HCT116 (cell line): ENCODE results near the gene HCN2. TPM values are rescaled to one million over a fixed set of nuclear protein-coding genes. Genes with fewer than 3 reads are reported as not detected.

Experiments used
- ATAC-seq: fragments of 200-7000 bp; cut with Tn5 transposase; 2 replicates; pipeline ENCODE4 v1.9.1; 2020; ENCODE audit warnings: mild to moderate bottlenecking, moderate library complexity
- BruUV-seq: library from RNA; stranded (reverse); fragments of 400-500 nt; replicated peaks from 2 replicates; lab custom pipeline; 2021; lab: Mats Ljungman, UMichigan
- CTCF ChIA-PET: fragments of 300-600 bp; sonication (Branson Sonifier 250); formaldehyde crosslinking; loops from one replicate; lab custom pipeline; 2021; ENCODE audit warnings: antibody characterized with exemption; lab: Charles Lee
- POLR2A ChIA-PET: fragments of 300-600, 350-600 bp; sonication (Branson Sonifier 250); formaldehyde crosslinking; loops from one replicate; lab custom pipeline; 2021; ENCODE audit warnings: antibody characterized with exemption; lab: Charles Lee
- RAD21 ChIA-PET, 2 experiments: fragments of 300-600 bp; sonication (Branson Sonifier 250); formaldehyde crosslinking; loops; one replicate each; lab custom pipeline; 2023; ENCODE audit warnings: low total read pairs in 2 of 2; ENCODE audit not compliant: uncharacterized antibody in 2 of 2, unreplicated experiment in 2 of 2, low non-redundant PET in 1 of 2; lab: Charles Lee
- DNase-seq: peaks from one replicate; pipeline ENCODE4 v3.0.0-alpha.2; 2010; ENCODE audit warnings: low read depth, low spot score
- H2AFZ ChIP-seq: fragments of 200-600 bp; shearing (Covaris generic), sonication (generic); 2 replicates; pipeline ENCODE4 v1.6.1; 2017; ENCODE audit warnings: low read depth, mixed run types, mixed read lengths, antibody characterized with exemption, low read length; ENCODE audit not compliant: poor library complexity, severe bottlenecking
- H3K27ac ChIP-seq: 2 replicates; pipeline ENCODE4 v1.5.1; 2012; ENCODE audit warnings: low read depth, low read length
- H3K27me3 ChIP-seq: fragments of 200-600 bp; sonication (generic); 2 replicates; pipeline ENCODE4 v1.6.1; 2016; ENCODE audit warnings: mixed run types, low read length, mixed read lengths; ENCODE audit not compliant: insufficient read depth
- H3K36me3 ChIP-seq, 2 experiments: fragments of 200-500 bp in 1 of 2; fragments of 200-600 bp in 1 of 2; sonication (Bioruptor generic) in 1 of 2; sonication (generic) in 1 of 2; 2 replicates each; pipeline versions ENCODE4 v1.5.1 to v1.6.1; 2014 to 2016; ENCODE audit warnings: low read length in 2 of 2, inconsistent platforms in 1 of 2, mixed read lengths in 1 of 2, mixed run types in 1 of 2; ENCODE audit not compliant: insufficient read depth in 2 of 2, control insufficient read depth in 1 of 2
- H3K4me1 ChIP-seq, 2 experiments: fragments of 200-600 bp in 1 of 2; sonication (generic) in 1 of 2; 2 replicates each; pipeline versions ENCODE4 v1.5.1 to v1.6.1; 2012 to 2017; ENCODE audit warnings: low read length in 2 of 2, inconsistent platforms in 1 of 2, mild to moderate bottlenecking in 1 of 2, mixed read lengths in 1 of 2, mixed run types in 1 of 2, moderate library complexity in 1 of 2; ENCODE audit not compliant: insufficient read depth in 2 of 2, control insufficient read depth in 1 of 2
- H3K4me2 ChIP-seq: fragments of 200-600 bp; sonication (generic); 2 replicates; pipeline ENCODE4 v1.6.1; 2017; ENCODE audit warnings: mixed run types, low read length, mixed read lengths
- H3K4me3 ChIP-seq, 2 experiments: fragments of 200-600 bp in 1 of 2; sonication (generic) in 1 of 2; replicated peaks in 1 of 2; 2 replicates each; pipeline ENCODE4 v1.5.1; 2011 to 2016; ENCODE audit warnings: low read length in 2 of 2, control low read depth in 1 of 2, low read depth in 1 of 2, mild to moderate bottlenecking in 1 of 2, mixed read lengths in 1 of 2, mixed run types in 1 of 2
- H3K79me2 ChIP-seq: fragments of 200-600 bp; sonication (generic); 2 replicates; pipeline ENCODE4 v1.6.1; 2017; ENCODE audit warnings: mild to moderate bottlenecking, mixed run types, low read length, moderate library complexity, mixed read lengths; ENCODE audit not compliant: insufficient read depth
- H3K9ac ChIP-seq: fragments of 200-600 bp; sonication (generic); 2 replicates; pipeline ENCODE4 v1.6.1; 2016; ENCODE audit warnings: low read length, mixed read lengths
- H3K9me2 ChIP-seq: fragments of 200-600 bp; sonication (generic), shearing (Covaris generic); 2 replicates; pipeline ENCODE4 v1.6.1; 2017; ENCODE audit warnings: mixed run types, mild to moderate bottlenecking, moderate library complexity; ENCODE audit not compliant: insufficient read depth
- H3K9me3 ChIP-seq, 2 experiments: fragments of 200-500 bp in 1 of 2; fragments of 200-600 bp in 1 of 2; sonication (Bioruptor generic) in 1 of 2; sonication (generic) in 1 of 2; 2 replicates each; pipeline ENCODE4 v1.6.1; 2014 to 2017; ENCODE audit warnings: low read length in 2 of 2, mixed read lengths in 2 of 2, inconsistent platforms in 1 of 2, low read depth in 1 of 2, mild to moderate bottlenecking in 1 of 2, mixed run types in 1 of 2, moderate library complexity in 1 of 2; ENCODE audit not compliant: control insufficient read depth in 1 of 2, insufficient read depth in 1 of 2
- H4K20me1 ChIP-seq: fragments of 200-600 bp; sonication (generic), shearing (Covaris generic); 2 replicates; pipeline ENCODE4 v1.6.1; 2017; ENCODE audit warnings: mixed run types, mild to moderate bottlenecking, moderate library complexity; ENCODE audit not compliant: insufficient read depth
- EGR1 ChIP-seq: IDR thresholded peaks from 2 replicates; pipeline ENCODE4 v1.6.1; 2012; ENCODE audit warnings: low read depth
- ELF1 ChIP-seq: IDR thresholded peaks from 2 replicates; pipeline ENCODE4 v1.6.1; 2012; ENCODE audit warnings: low read depth, borderline replicate concordance
- EZH2 ChIP-seq: fragments of 200-600 bp; sonication (generic); IDR thresholded peaks from 2 replicates; pipeline ENCODE4 v1.6.1; 2017; ENCODE audit warnings: antibody characterized with exemption, mixed run types
- EZH2phosphoT487 ChIP-seq: fragments of 200-600 bp; IDR thresholded peaks from 2 replicates; pipeline ENCODE4 v1.6.1; 2018; ENCODE audit warnings: antibody characterized with exemption, borderline replicate concordance
- FOSL1 ChIP-seq: IDR thresholded peaks from 2 replicates; pipeline ENCODE4 v1.6.1; 2012; ENCODE audit warnings: low read depth
- JUND ChIP-seq: IDR thresholded peaks from 2 replicates; pipeline ENCODE4 v1.6.1; 2012
- POLR2AphosphoS5 ChIP-seq: IDR thresholded peaks from 2 replicates; pipeline ENCODE4 v1.6.1; 2011; ENCODE audit warnings: mild to moderate bottlenecking, low read depth, low read length, moderate library complexity
- RAD21 ChIP-seq: IDR thresholded peaks from 2 replicates; pipeline ENCODE4 v1.6.1; 2012; ENCODE audit warnings: low read depth, mild to moderate bottlenecking
- SIN3A ChIP-seq: IDR thresholded peaks from 2 replicates; pipeline ENCODE4 v1.6.1; 2012; ENCODE audit warnings: low read depth
- SP1 ChIP-seq: IDR thresholded peaks from 2 replicates; pipeline ENCODE4 v1.6.1; 2012; ENCODE audit warnings: low read depth
- SRF ChIP-seq: IDR thresholded peaks from 2 replicates; pipeline ENCODE4 v1.6.1; 2012; ENCODE audit warnings: low read depth
- TCF7L2 ChIP-seq: IDR thresholded peaks from 2 replicates; pipeline ENCODE4 v1.7.0; 2011; ENCODE audit warnings: borderline replicate concordance, inconsistent platforms; ENCODE audit not compliant: insufficient read depth, insufficient read length; ENCODE audit errors: extremely low read depth
- YY1 ChIP-seq: IDR thresholded peaks from 2 replicates; pipeline ENCODE4 v1.6.1; 2011; ENCODE audit warnings: low read length, low read depth, moderate library complexity, mild to moderate bottlenecking; ENCODE audit not compliant: insufficient replicate concordance; ENCODE audit errors: extremely low read depth
- intact Hi-C: fragments of 100-400 bp; cut with micrococcal nuclease; formaldehyde crosslinking; loops from 2 replicates; pipeline ENCODE4 v1.10.0; 2022
- total RNA-seq: library from RNA; stranded (reverse); gene quantifications from one replicate; pipeline ENCODE4 v1.2.1, GENCODE V29; 2021; ENCODE audit not compliant: unreplicated experiment
- TF ChIP-seq, protein P1 (sequence below): IDR thresholded peaks from 2 replicates; pipeline ENCODE4 v1.6.1; 2012
- TF ChIP-seq, protein P2 (sequence below): IDR thresholded peaks from 2 replicates; pipeline ENCODE4 v1.6.1; 2012

HCN2 gene
- total RNA-seq, 1 experiment from 2014 or later = 2.4 TPM

DNA sequence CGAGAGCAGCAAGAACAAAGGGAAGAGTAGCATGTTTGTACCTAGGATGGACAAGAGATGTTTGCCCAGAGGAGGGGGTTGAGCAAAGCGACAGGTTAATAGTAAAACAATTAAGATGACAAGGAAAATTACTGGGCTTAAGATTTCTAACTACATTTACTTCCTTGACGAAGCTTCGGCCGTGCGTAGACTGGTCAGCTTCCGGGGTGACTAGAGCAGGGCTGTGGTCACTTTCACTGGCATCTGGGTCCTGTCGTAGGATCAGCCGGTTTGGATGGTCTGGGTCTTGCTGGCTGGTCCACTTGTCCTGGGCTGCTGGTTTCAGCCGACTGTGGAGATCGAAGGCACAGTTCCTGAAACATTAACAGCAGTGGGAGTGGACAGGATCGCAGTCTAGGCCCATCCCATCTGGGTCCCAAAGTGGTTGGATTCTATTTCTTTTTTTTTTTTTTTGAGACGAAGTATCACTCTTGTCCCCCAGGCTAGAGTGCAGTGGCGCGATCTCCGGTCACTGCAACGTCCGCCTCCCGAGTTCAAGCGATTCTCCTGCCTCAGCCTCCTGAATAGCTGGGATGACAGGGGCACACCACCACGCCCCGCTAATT, 22.3 kb upstream of the HCN2 start:
- Histone ChIP-seq H3K27ac (no peak overlapping the region), H3K4me3 (no peak overlapping the region)

More for the DNA sequence above, 22.3 kb upstream of the HCN2 start:
- Histone ChIP-seq H3K27me3 (no peaks in the 10 kb centered on the region), H4K20me1 (no peaks in the 10 kb centered on the region), H3K9ac (no peak overlapping the region), H3K9me2 (no peaks in the 10 kb centered on the region), H3K9me3 (no peaks in the 10 kb centered on the region), H3K36me3 (peaks cover 0 to 3% of the 10 kb centered on the region in 2 experiments; a peak in 1 of 4 replicates), H3K4me1 (peaks cover 2 to 17% of the 10 kb centered on the region in 2 experiments; a peak in 2 of 4 replicates), H3K4me2 (no peak overlapping the region), H2AFZ (no peak overlapping the region), H3K79me2 (no peaks in the 10 kb centered on the region; the same call in 1 of the 2 replicates)
- BruUV-seq = no TSS peak
- DNase-seq (no peak), ATAC-seq (no peak)
- TF ChIP-seq EGR1 (no peak), EZH2phosphoT487 (no peak), SRF (no peak), POLR2AphosphoS5 (no peak), RAD21 (no peak), SP1 (no peak), TCF7L2 (no peak), YY1 (no peak), FOSL1 (no peak), ELF1 (no peak), EZH2 (no peak), JUND (no peak), SIN3A (no peak)
- TF ChIP-seq, protein P1, sequence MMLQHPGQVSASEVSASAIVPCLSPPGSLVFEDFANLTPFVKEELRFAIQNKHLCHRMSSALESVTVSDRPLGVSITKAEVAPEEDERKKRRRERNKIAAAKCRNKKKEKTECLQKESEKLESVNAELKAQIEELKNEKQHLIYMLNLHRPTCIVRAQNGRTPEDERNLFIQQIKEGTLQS = no peak
- TF ChIP-seq, protein P2, sequence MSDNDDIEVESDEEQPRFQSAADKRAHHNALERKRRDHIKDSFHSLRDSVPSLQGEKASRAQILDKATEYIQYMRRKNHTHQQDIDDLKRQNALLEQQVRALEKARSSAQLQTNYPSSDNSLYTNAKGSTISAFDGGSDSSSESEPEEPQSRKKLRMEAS = no peak
- POLR2A ChIA-PET = interaction anchor here (2.1 kb wide), 1 partner anchor 11 kb away, joined by 6 read pairs; no protein-coding TSS in a partner anchor
- RAD21 ChIA-PET = interaction anchor here in 1 of 2 experiments (0.7 kb wide), 1 partner anchor 293 kb away, joined by 3 read pairs; no protein-coding TSS in a partner anchor
- intact Hi-C loops = no loop called here
- CTCF ChIA-PET = interaction anchor here (0.8 to 1.1 kb wide), 2 partner anchors 12 to 57 kb away, joined by 3 read pairs; no protein-coding TSS in a partner anchor
